Subcutaneous adipose tissue (tissue), 4 donors: ENCODE results near the gene HCAR3. TPM values are rescaled to one million over a fixed set of nuclear protein-coding genes. Genes with fewer than 3 reads are reported as not detected.
"Not testable (repeated sequence)": the region's sequence is repeated elsewhere in the genome, so short reads cannot be mapped to it uniquely, and the experiment has no call there.

Source experiments
- total RNA-seq, 4 donors: library from RNA; depleted of rRNA; stranded (reverse); fragments of >200 nt; gene quantifications; one replicate each; pipeline ENCODE4 v1.1.0, GENCODE V29; 2016
- TF ChIP-seq, protein P1 (sequence below): fragments of 450-650 bp; IDR thresholded peaks from one replicate; pipeline ENCODE4 v1.5.1; 2016; ENCODE audit warnings: low read depth, mild to moderate bottlenecking, control low read depth, antibody characterized with exemption, moderate library complexity

Gene HCAR3
- 1 to 10 TPM; 1.9 to 3.1 (median 2.4) TPM for total RNA-seq

DNA sequence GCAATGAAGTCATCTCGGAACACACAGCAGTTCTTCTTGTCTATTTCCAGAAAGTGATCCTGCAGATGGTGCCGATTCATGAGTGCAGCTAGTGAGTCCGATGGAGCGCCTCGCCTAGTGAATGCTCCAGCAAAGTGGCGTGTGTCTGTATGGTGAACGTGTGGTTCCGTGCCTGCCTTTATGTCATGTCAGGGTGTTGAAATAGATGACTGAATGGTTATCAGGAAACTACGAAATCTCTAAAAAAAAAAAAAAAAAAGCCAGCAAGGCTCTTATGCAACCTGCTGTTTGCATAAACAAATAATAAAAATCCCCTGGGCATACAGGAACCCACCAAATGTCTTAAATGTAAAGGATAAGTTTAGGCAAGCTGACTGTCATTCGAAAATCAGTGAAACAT lies at the start of gene HCAR3:
TSS of gene HCAR3 (minus strand) at position 154 of the 400 bp plus-strand sequence. CDS start at position 80, 74 bp downstream.
- TF ChIP-seq, protein P1, sequence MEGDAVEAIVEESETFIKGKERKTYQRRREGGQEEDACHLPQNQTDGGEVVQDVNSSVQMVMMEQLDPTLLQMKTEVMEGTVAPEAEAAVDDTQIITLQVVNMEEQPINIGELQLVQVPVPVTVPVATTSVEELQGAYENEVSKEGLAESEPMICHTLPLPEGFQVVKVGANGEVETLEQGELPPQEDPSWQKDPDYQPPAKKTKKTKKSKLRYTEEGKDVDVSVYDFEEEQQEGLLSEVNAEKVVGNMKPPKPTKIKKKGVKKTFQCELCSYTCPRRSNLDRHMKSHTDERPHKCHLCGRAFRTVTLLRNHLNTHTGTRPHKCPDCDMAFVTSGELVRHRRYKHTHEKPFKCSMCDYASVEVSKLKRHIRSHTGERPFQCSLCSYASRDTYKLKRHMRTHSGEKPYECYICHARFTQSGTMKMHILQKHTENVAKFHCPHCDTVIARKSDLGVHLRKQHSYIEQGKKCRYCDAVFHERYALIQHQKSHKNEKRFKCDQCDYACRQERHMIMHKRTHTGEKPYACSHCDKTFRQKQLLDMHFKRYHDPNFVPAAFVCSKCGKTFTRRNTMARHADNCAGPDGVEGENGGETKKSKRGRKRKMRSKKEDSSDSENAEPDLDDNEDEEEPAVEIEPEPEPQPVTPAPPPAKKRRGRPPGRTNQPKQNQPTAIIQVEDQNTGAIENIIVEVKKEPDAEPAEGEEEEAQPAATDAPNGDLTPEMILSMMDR, result not testable (repeated sequence)

DNA sequence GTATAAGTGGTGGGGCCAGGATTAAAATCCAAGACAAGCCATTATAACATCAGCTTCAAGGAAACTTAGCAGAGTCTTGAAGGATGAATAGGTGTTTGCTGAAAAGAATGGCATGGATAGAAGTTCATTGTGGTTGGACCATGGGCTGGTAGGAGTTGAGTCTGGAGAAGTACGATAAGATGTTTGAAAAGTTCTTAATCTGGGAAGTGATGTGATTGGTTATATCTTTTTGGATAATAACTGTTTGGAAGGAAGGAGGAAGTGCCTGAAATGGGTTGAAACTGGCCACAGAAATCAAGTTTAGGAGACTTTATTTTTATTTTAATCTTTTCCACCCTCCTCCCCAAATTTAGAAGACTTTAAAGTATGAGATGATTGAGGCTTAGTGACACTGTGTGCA lies 41.0 kb upstream of the HCAR3 start:
- TF ChIP-seq, protein P1, result no peak

DNA sequence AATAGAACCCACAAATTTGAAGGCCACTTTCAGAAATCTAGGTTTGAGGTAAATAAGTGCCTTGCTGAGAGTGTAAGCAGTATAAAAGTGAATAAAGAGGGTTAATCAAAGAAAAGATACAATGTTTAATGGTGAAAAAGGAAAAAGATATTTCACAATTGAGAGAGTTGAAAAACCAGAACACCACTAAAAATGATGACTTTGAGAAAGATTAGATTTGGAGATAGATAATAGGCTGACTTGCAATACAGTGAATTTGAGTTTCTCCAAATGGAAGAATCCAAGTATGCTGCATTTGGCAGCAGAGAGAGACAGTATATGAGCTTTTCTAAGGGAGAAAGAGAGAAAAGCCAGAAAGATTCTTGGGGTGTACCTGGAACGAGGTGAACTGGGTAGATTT lies 38.2 kb upstream of the HCAR3 start:
- TF ChIP-seq, protein P1, result no peak

DNA sequence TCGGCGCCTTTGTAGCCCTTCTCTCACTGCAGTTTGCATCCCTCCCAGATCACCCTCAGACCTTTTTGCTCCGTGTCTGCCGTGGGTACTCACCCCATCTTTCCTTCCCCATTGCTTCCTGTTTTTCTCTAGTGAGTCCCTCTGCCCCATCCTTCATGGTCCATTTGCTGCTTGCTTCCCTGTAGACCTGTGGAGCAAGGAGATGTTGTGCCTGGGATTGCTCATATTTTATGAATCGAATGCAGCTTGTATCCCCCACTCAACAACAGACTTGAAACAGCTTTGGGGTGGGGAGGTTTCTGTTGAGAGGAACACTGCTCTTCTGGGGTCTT lies 36.7 kb upstream of the HCAR3 start:
- TF ChIP-seq, protein P1, result no peak

DNA sequence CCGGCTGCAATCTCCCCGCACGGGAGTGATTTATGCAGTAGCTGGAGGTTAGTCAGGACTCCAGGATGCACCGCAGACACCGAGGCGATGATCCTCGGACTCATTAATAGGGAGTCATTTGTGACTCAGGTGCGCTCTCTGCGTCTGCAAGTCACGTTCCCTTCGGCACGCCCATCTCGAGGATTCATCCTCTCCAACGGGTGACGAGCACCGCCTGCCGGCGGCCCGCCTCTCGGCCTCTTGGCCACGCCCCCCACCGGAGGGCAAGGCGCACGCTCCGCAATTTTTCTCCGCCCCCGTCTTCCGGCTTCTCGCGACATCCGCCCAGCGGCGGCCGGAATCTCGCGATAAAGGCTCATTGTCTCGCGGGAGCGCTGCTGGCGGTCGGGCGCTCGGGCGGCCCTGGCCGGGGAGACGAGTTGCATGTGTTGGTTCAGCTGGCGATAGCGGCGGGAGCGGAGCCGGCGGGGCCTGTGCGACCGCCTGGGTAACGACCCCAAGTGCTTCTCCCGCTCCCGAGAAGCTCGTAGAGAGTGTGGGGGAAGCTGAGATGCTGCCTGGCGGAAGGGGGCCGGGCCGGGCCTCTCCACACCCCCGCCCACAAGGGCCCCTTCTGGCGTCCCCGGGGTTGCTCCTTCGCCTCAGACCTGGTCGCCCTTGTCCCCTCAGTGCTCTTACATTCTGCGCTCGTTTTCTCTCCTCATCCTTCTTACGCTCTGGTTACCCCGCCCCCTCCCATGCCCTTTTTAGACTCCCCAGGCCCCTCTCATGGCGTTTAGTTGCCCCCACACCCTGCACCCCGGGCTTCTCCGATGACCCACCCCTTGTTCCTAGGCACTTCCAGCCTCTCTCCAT lies 36.1 kb upstream of the HCAR3 start, which contains the start of gene DENR:
TSS of gene DENR (plus strand) at position 361 of the 855 bp plus-strand sequence. CDS start 878 bp downstream, outside the sequence.
- TF ChIP-seq, protein P1, result no peak

DNA sequence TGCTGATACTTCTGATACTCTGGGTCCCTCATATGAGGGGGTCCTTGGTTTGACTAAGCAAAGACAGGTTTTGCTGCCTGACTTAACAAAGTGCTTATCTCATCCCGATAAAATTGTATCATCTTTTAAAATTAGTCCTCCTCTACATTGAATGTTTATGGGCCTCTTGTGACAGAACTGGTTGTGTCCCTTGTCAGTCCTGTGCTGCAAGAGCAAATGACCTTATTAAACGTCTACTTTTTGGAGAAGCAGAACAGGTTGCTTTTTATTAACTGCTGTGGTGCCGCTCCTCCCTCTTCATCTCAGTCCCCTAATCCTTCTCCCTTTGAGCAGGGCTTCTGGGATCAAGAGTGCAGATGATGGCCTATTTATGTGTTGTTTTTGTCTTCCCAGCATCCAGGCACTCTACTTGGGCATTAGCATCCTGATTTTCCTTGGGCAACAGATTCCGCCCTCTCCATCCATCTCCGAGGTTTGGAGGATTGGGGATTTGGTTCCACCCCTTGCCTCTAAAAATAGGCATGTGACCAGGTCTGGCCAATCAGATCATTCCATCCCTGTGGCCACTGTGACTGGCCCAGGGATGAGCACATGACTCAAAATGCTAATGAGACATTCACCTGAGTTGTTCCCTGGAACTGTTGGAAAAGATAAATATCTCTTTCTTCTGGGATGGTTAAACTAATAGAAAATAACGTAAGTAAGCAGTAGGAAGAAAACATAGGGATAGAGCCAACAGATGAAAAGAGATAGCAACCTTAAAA lies 33.1 kb upstream of the HCAR3 start:
- TF ChIP-seq, protein P1, result no peak
